GDM1 (cell line): Measurements from ENCODE around the gene POU2F2.

Source experiments
- DNase-seq: peaks from one replicate; lab custom pipeline; 2025; lab: John Stamatoyannopoulos, UW

POU2F2 gene

DNA sequence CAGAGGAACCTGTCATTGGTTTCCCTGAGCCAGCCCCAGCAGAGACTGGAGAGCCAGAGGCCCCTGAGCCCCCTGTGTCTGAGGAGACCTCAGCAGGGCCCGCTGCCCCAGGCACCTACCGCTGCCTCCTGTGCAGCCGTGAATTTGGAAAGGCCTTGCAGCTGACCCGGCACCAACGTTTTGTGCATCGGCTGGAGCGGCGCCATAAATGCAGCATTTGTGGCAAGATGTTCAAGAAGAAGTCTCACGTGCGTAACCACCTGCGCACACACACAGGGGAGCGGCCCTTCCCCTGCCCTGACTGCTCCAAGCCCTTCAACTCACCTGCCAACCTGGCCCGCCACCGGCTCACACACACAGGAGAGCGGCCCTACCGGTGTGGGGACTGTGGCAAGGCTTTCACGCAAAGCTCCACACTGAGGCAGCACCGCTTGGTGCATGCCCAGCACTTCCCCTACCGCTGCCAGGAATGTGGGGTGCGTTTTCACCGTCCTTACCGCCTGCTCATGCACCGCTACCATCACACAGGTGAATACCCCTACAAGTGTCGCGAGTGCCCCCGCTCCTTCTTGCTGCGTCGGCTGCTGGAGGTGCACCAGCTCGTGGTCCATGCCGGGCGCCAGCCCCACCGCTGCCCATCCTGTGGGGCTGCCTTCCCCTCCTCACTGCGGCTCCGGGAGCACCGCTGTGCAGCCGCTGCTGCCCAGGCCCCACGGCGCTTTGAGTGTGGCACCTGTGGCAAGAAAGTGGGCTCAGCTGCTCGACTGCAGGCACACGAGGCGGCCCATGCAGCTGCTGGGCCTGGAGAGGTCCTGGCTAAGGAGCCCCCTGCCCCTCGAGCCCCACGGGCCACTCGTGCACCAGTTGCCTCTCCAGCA, 52.1 kb downstream of the POU2F2 start:
- no peak for DNase-seq

DNA sequence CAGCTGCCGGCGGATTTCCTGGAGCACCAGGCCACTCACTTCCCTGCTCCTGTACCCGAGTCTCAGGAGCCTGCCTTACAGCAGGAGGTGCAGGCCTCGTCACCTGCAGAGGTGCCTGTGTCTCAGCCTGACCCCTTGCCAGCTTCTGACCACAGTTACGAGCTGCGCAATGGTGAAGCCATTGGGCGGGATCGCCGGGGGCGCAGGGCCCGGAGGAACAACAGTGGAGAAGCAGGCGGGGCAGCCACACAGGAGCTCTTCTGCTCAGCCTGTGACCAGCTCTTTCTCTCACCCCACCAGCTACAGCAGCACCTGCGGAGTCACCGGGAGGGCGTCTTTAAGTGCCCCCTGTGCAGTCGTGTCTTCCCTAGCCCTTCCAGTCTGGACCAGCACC, 53.0 kb downstream of the POU2F2 start:
- no peak for DNase-seq

DNA sequence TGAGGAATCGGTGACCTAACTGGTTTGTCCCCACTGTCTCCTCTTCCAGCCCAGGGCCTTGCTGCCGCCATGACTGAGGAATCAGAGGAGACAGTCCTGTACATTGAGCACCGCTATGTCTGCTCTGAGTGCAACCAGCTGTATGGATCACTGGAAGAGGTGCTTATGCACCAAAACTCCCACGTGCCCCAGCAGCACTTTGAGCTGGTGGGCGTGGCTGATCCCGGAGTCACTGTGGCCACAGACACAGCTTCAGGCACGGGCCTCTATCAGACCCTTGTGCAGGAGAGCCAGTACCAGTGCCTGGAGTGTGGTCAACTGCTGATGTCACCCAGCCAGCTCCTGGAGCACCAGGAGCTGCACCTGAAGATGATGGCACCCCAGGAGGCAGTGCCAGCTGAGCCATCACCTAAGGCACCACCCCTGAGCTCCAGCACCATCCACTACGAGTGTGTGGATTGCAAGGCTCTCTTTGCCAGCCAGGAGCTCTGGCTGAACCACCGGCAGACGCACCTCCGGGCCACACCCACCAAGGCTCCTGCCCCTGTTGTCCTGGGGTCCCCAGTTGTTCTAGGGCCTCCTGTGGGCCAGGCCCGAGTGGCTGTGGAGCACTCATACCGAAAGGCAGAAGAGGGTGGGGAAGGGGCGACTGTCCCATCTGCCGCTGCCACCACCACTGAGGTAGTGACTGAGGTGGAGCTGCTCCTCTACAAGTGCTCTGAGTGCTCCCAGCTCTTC, 53.5 kb downstream of the POU2F2 start:
- no peak for DNase-seq

DNA sequence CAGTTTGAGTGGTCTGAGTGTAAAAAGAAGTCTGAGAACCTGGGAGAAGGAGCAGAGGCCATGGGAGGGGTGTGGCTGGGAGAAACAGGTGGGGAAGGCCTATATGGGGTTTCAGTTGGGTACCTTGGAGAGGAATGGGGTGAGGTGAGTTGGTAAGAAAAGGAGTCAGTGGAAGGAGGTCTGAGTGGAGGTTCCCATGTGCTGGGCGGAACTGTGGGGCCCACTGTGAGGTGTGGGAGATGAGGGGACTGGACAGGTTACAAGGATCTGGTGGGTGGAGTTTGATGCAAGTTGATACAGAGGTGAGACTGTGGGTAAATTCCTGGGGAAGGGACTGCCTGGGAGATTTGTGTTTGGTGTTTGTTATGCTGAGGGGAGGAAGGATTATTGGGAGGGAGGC, 54.2 kb downstream of the POU2F2 start:
- no peak for DNase-seq

DNA sequence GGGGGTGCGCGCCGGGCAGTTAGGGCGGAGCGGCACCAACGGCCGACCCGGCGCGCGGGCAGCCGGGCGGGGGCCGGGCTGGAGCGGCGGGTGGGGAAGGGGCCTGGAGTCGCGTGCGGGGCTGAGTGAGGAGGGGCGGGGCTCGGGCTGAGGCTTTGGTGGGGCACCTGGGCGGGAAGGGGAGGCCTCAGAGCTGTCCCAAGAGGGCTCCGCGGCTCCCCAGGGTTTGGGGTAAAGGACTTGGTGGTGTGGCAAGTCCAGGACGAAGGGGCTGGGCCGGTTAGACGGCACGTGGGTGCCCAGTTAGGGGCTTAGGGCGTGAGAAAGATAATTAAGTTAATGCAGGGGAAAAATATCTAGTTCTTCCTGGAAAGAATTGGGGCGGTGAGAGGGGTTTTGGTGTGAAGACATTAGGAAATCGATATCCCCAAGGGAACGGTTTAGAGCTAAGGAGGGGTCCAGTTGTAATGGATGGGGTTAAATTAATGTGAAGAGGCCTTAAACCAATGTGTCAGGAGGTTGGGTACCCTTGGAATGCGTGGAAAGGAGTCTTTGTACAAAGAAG, 55.8 kb downstream of the POU2F2 start:
- DNase-seq: no peak

DNA sequence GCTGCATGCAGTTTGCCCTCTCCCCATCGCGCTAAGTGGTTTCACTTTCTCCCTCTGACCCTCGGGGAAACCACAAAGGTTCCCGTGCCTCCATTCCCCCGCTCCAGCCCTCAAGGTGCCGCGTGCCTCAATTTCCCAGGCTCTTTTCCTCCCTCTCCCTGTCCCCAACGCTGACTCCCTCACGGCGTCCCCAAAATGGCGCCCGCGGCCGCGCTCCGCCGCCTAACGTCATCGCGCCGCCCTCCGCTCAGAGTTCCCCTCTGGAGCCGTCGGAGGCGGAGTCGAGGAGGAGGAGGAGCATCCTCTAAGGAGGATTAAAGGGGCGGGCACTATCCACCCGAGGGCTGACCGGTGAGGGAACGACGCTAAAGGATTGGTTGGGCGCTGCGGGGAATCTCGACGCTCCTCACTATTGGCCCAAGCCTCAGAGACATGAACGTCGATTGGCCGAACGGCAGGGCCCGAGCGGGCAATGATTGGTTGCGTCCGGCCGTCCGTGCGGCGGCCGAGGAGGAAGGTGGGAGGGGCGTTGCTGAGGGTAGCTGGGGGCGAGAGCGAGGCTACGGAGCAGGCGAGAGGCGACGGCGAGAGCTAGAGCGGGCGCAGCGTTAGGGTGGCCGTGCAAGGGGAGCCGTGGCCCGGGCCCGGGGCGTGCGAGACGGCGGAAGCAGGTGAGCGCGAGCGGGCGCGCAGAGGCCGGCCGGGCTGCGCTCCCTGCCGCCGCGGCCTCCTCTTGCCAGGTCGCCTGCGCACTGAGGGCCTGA, 56.4 kb downstream of the POU2F2 start, which contains the start of gene ZNF574:
ZNF574 (plus strand) TSS at position 551 of the 764 bp plus-strand sequence. CDS start 2,441 bp downstream, outside the sequence.
- DNase-seq: peak; percentile 100

DNA sequence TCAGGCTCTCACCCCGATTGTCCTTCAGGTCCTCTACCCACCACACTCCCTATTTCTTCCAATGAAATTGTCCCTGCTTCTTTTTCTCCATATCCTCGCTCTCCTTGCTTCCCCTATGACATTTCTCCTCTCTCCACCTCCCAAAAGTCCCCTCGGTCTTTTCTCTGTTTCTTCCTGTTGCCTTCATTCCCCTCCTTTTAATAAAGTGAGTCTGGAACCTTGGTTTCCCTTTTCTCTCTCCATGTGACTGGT, 57.0 kb downstream of the POU2F2 start:
- DNase-seq: no peak

DNA sequence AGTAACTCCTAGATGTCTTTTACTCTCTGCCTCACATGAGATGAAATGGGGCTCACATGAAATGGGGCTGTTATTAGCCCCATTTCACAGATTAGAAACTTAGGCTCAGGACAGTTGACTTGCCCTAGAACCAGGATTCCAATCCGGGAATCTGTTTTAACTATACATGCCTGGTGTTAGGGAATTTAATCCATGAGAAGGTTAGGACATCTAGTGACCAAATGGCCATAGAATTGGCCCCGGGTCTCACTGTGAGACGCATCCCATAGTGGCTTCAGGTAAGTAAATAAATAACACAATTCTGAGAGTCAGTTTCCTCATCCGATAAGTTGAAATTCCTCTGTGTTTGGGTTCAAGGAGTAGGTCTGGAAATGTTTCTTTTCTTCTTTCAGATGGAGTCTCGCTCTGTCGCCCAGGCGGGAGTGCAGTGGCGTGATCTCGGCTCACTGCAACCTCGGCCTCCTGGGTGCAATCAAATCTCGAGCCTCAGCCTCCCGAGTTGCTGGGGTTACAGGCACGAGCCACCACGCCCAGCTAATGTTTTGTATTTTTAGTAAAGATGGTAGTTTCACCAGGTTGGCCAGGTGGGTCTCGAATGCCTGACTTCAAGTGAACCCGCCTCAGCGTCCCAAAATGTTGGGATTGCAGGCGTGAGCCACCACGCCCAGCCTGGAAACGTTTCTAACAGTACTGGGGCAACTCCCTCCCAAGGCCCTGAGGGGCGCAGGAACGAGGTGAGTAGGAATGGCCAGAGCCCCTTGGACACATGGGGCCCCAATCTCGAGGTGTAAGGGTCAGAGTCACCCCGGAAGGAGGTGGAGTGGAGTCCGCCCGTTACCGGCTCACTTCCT, 57.5 kb downstream of the POU2F2 start:
- DNase-seq: no peak

DNA sequence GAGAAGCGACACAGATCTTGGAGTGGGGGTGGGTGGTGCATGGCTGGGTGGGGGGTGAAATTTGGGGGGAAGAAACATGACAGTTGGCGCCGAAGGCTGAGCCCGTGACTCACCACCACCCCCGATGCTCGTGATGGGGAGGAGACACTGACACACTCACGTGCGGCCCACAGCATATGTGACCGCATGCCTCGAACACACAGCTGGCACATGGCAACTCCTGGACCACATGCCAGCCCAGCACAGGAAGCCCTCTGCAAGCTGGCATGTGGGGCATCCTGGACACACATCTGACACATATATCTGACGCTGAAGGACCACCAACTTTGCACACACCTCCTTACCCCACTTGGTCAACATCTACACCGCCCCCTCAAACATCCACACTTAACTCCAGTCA, 61.0 kb downstream of the POU2F2 start:
- DNase-seq: no peak

DNA sequence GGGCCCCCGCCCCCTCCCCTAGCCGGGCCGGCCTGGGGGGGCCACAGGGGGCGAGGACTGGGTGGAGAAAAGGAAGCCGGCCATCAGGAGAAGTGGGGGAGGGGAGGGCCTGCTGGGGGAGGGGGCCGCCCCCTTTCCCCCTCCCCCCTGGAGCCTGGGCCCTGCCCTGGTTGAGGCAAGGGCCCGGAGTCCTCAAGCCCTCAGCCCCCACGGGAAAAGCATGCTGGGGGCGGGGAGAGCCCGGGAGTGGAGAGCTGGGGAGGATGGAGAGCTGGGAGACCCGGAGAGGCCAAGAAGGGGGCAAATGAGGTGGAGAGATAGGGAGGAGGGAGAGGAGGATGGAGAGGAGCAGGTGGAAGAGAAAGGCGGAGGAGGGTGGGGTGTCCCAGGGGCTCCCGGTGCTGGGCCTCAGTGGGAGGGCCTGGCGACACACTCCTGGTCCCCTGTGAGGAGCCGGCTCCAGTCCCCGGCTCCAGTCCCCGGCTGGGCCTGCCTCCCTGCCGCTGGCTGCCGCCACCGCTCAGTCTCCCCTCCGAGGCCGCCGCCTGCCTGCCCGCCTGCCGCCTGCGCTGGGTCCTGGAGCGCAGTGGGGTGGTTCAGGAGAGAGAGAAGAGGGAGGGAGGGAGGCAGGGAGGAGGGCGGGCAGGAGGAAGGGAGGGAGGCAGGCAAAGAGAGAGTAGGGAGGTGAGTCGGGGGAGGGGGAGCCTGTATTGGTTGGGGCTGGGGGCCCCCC, 62.5 kb downstream of the POU2F2 start, which contains the start of gene GRIK5:
GRIK5 (minus strand) TSS at position 588 of the 733 bp plus-strand sequence. CDS start 4,436 bp downstream, outside the sequence.
- DNase-seq: peak; percentile 15

DNA sequence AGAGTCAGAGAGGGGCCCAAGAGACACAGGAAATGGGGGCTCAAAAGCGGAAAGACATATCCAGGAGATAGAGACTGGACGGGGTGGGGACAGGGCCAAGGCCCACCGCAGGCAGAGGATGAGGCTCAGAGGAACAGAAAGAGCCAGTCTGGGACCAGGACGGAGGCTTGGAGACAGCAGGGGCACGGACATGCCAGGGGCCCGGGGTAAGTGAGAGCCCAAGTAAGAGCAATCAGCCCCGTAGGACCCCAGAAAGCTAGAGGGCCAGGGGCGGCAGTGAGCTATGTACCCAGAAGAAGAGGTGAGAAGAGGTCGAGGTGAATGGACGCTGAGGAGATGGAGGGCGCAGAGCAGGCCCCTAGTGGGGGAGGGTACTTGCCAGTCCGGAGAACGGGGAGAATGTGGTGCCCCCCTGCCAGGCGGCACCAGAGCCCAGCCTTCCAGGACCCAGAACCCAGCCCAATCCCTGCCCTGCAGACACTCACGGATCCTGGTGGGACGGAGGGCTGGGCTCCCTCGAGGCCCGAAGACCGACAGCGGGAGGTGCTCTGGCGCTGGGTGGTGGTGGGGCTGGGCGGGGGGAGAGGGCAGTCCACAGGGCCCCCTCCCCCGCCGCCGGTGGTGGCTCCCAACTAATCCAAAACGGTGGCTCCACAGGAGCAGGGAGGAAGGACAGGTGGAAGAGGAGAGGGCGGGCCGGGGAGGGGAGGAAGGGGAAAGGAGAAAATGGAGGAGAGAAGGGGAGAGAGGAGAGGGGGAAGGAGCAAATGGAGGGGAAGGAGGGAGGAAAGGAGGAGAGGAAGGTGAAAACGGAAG, 63.3 kb downstream of the POU2F2 start:
- no peak for DNase-seq

DNA sequence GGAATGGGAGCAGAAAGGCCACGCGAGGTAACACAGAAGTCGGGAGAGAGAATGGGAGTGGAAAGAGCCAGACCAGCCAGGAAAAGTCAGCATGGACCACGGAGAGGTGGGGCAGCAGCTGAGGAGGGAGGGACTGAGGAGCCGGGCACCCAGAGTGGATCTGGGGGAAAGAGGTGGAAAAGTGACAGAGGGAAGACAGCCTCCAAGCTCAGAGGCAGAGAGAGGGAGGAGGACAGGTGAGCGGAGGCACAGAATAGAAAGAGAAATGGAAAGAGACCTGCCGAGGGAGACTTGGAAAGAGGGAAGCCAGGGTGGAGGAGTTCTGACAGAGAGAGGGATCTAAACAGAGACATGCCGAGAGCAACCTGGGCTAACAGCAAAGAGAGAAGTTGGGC, 63.9 kb downstream of the POU2F2 start:
- DNase-seq: no peak

DNA sequence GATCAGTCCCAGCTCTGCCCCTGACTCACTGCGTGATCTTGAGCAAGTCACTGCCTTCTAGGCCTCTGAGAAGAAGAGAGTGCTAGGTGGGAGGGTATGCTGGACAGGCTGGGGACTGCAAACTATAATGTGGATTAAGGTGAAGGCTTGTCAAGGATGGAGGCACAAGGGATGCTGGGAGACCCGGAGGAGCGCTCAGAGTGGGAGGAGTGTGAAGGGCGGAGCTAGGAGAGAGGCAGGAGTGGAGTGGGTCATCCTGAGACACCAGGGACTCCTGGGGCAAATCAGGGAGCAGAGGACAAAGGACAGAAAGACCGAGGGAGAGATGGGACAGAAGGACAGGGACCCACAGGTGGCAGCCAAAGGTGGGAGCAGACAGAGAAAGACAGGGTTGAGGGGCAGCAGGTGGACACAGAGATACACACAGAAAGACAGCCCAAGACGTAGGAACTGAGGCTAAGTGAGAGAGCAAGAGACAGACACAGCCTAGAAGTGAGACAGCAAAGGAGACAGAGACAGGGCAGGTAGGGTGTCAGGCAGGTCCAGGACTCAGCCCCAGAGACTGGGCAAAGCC, 64.8 kb downstream of the POU2F2 start:
- no peak for DNase-seq

DNA sequence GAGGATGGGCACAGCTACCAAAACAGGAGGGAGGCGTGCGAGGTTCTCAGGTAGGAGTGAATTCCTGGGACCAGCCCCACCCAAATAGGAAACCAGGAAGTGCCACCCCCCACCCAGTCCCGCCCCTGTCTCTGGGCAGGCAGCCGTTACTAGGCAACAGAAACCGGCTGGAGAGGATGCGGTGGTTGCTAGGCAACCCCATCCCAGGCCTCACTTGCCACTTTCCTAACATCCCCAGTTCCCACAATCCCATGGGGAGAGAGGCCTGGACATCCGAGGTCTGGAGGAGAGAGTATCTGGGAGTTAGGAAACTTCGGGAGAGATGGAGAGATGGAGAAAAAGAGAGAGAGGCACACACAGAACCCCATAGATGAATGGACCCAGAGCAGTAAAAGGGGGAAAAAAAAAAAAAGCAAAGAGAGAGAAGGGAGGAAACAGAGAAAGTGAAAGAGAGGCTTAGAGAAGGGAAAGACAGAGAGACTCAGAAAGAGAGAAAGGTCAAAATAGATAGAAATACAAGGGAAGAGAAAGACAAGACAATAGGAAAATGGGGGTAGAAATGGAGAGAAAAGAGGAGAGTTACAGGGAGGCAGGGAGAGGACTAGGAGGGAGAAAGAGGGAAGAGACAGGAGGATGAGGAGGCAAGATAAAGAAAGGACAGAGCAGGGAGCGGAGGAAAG, 66.0 kb downstream of the POU2F2 start:
- DNase-seq: no peak

DNA sequence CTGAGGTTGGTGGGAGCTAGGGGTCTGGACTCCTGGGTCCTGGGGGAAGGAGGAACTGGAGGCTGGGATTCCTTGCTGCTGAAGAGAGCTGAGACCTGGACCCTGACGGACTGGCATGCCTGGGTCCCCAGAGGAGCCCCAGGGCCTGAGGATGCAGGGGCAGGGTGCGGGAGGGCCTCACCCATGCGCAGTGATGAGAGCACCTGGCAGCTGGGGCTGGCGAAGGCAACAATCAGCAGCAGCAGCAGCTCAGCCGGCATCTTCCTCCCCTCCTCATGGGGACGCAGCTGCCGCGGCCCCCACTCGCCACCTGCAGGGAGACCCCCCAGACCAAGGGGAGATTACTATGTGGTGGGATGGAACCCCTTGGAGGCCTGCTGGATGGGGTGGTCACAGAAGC, 66.7 kb downstream of the POU2F2 start:
- DNase-seq: no peak

DNA sequence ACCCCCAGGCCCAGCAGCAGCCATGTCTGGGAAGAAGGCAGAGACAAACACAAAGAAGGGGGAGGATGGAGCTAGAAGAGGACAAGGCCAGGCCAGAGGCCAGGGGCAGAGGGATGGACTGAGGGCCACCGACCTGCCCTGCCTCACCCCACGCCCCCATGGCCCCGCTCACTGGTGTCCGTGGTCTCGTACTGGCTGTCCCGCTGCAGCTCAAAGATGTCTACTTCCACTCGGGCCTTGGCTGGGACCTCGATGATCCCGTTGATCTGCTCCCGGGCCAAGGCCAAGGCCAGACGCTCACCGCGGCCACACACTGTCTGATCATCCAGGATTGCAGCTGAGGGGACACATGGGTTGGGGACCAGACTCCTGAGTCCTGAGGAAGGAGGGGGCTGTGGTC, 67.2 kb downstream of the POU2F2 start:
- no peak for DNase-seq

DNA sequence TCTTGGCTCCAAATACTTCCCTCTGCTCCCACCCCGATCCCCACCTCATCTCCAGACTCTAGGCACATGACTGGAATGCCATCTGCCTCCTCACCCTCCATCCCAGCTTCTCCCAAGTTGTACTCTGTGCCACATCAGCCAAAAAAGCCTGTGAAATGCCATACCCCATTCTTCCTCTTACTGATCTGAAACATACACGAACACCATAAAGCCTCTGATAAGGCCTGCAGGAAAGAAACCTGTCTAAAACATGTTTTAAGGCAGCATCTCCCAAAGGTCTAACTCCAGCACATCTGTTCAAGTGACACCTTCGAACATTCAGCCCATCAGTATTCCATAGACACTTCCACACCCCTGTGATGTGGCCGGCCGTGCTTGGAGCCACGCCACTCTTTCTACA, 67.8 kb downstream of the POU2F2 start:
- DNase-seq: no peak

DNA sequence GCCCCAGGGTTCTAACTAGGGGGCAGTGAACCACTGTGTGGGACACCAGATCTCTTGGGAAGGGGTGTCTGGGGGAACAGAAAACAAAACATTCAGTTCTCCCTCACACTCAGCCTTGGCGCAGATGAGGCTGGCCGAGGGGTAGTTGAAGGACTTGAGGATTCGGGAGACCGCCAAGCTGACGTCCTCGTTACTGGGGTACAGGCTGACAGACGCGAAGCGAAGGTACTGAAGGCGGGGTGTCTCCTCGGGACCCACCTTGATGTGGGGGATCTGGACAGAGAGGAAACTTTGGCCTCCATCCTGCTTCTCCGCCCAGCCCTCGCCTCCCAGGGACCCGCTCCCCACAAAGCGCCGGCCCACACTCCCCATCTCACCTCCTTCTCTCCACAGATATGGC, 69.9 kb downstream of the POU2F2 start:
- no peak for DNase-seq

DNA sequence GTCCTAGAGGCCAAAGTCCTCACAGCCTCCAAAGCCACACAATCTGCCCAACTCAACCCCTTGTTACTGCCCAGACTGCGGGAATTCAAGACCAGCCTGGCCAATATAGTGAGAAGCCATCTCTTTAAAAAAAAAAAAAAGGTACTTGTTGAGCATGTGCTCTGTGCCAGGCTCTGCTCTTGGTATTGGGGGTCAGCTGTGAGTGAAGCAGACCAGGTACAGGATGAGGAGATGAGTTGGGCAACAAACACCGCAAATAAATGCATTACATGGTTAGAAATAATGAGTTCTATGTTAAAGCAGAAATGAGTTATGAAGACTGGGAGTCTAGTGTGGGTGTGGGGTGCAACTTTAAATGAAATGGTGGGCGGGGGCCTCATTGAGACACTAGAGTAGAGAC, 72.1 kb downstream of the POU2F2 start:
- DNase-seq: no peak
